HepG2 (cell line): ENCODE measurements around the gene RBSN. TPM values are rescaled to one million over a fixed set of nuclear protein-coding genes. Genes with fewer than 3 reads are reported as not detected.

Source experiments
- ATAC-seq: fragments of 200-7000 bp; cut with Tn5 transposase; 3 replicates; pipeline ENCODE4 v1.9.1; 2020; ENCODE audit warnings: mild to moderate bottlenecking, moderate library complexity
- BruUV-seq: library from RNA; stranded (reverse); fragments of 400-500 nt; replicated peaks from 2 replicates; lab custom pipeline; 2021; lab: Mats Ljungman, UMichigan
- CTCF ChIA-PET: fragments of 300-600 bp; formaldehyde crosslinking; extraction: SDS; loops from one replicate; lab custom pipeline; 2021; ENCODE audit warnings: low total read pairs, inconsistent platforms, low intra/inter-chr PET ratio; lab: Yijun Ruan, JAX
- POLR2A ChIA-PET: fragments of 350-600 bp; sonication (Branson Sonifier 250); formaldehyde crosslinking; loops from one replicate; lab custom pipeline; 2020; ENCODE audit warnings: antibody characterized with exemption, inconsistent platforms; lab: Yijun Ruan, JAX
- DNase-seq: peaks from one replicate; pipeline ENCODE4 v3.0.0-alpha.2; 2015; ENCODE audit warnings: low spot score
- FAIRE-seq: peaks from 3 replicates; lab custom pipeline; 2011; peaks lifted over from hg19 to GRCh38; lab: Jason Lieb, UNC
- H2AFZ ChIP-seq: one replicate; pipeline ENCODE4 v1.6.1; 2011; ENCODE audit warnings: low read length, inconsistent platforms
- H3K27ac ChIP-seq: fragments of 300-600 bp; 3 replicates; pipeline ENCODE4 v1.8.0; 2011; ENCODE audit warnings: mixed run types, mild to moderate bottlenecking, mixed read lengths, low read length, inconsistent platforms; ENCODE audit not compliant: insufficient read depth; ENCODE audit errors: extremely low read length
- H3K27me3 ChIP-seq, 2 experiments: fragments of 200-600 bp in 1 of 2; 2 replicates in 1 of 2; 3 replicates in 1 of 2; pipeline versions ENCODE4 v1.6.0 to v1.8.0; 2011; ENCODE audit warnings: low read length in 2 of 2, mild to moderate bottlenecking in 2 of 2, moderate library complexity in 2 of 2, inconsistent platforms in 1 of 2; ENCODE audit not compliant: insufficient read depth in 2 of 2, control insufficient read depth in 1 of 2
- H3K36me3 ChIP-seq, 2 experiments: fragments of 200-600 bp in 1 of 2; replicated peaks in 1 of 2; 2 replicates in 1 of 2; 3 replicates in 1 of 2; pipeline versions ENCODE4 v1.5.1 to v1.8.0; 2011; ENCODE audit warnings: low read length in 2 of 2, inconsistent platforms in 1 of 2; ENCODE audit not compliant: insufficient read depth in 2 of 2, control insufficient read depth in 1 of 2
- H3K4me1 ChIP-seq: 2 replicates; pipeline ENCODE4 v1.5.1; 2012; ENCODE audit warnings: low read length, inconsistent platforms; ENCODE audit not compliant: insufficient read depth
- H3K4me2 ChIP-seq: 2 replicates; pipeline ENCODE4 v1.6.0; 2011; ENCODE audit warnings: low read depth, low read length, inconsistent platforms
- H3K4me3 ChIP-seq, 3 experiments: fragments of 200-600 bp in 1 of 3; sonication (generic), shearing (Covaris generic) in 1 of 3; replicated peaks in 1 of 3; 2 replicates each; pipeline ENCODE4 v1.5.1; 2011 to 2016; ENCODE audit warnings: low read length in 3 of 3, inconsistent platforms in 2 of 3, low read depth in 2 of 3, mild to moderate bottlenecking in 2 of 3, control low read depth in 1 of 3, mixed read lengths in 1 of 3; ENCODE audit not compliant: insufficient read depth in 1 of 3
- H3K79me2 ChIP-seq: one replicate; pipeline ENCODE4 v1.6.1; 2011; ENCODE audit warnings: low read length, inconsistent platforms; ENCODE audit not compliant: insufficient read depth
- H3K9ac ChIP-seq: 2 replicates; pipeline ENCODE4 v1.6.0; 2011; ENCODE audit warnings: mild to moderate bottlenecking, low read depth, low read length, inconsistent platforms; ENCODE audit not compliant: insufficient read depth
- H3K9me3 ChIP-seq: 2 replicates; pipeline ENCODE4 v1.5.1; 2012; ENCODE audit warnings: mild to moderate bottlenecking, low read length
- H4K20me1 ChIP-seq: 2 replicates; pipeline ENCODE4 v1.6.0; 2011; ENCODE audit warnings: inconsistent platforms, mild to moderate bottlenecking, low read length, moderate library complexity; ENCODE audit not compliant: insufficient read depth
- ARNT2 ChIP-seq: sonication (generic); formaldehyde crosslinking; IDR thresholded peaks from 2 replicates; pipeline ENCODE4 v1.8.0; 2022; ENCODE audit warnings: mild to moderate bottlenecking, low read depth, missing genetic modification reagents, moderate library complexity
- CEBPB ChIP-seq: IDR thresholded peaks from 2 replicates; pipeline ENCODE4 v1.6.1; 2011; ENCODE audit warnings: low read depth, low read length, improper control_type of control experiment, borderline replicate concordance
- CHCHD3 ChIP-seq: sonication (generic); formaldehyde crosslinking; IDR thresholded peaks from 2 replicates; pipeline ENCODE4 v1.8.0; 2022; ENCODE audit warnings: mild to moderate bottlenecking, missing genetic modification reagents, moderate library complexity
- CTCF ChIP-seq: sonication (generic); formaldehyde crosslinking; IDR thresholded peaks from 2 replicates; pipeline ENCODE4 v1.5.0; 2020; ENCODE audit warnings: mild to moderate bottlenecking, missing genetic modification reagents, moderate library complexity
- ETV5 ChIP-seq: IDR thresholded peaks from 2 replicates; pipeline ENCODE4 v1.6.1; 2018; ENCODE audit warnings: missing biosample characterization, missing genetic modification reagents, inconsistent platforms, borderline replicate concordance
- FOSL2 ChIP-seq: sonication (generic); formaldehyde crosslinking; IDR thresholded peaks from 2 replicates; pipeline ENCODE4 v1.4.0; 2020; ENCODE audit warnings: missing genetic modification reagents
- HCFC1 ChIP-seq: fragments of 150-350 bp; IDR thresholded peaks from 2 replicates; pipeline ENCODE4 v1.6.1; 2014; ENCODE audit warnings: low read depth, low read length
- NCOR1 ChIP-seq: fragments of 200-600 bp; sonication (generic); IDR thresholded peaks from 2 replicates; pipeline ENCODE4 v1.7.0; 2017; ENCODE audit warnings: antibody characterized with exemption, low read length, borderline replicate concordance
- RNF2 ChIP-seq: fragments of 450-650 bp; conservative IDR thresholded peaks from 2 replicates; pipeline ENCODE4 v1.6.1; 2016; ENCODE audit warnings: low read depth
- RXRA ChIP-seq: sonication (generic); formaldehyde crosslinking; IDR thresholded peaks from 2 replicates; pipeline ENCODE4 v1.5.1; 2020; ENCODE audit warnings: missing genetic modification reagents
- TEAD3 ChIP-seq: optimal IDR thresholded peaks from 2 replicates; pipeline ENCODE3; 2016; ENCODE audit warnings: borderline replicate concordance
- TEF ChIP-seq: sonication (generic); formaldehyde crosslinking; IDR thresholded peaks from 2 replicates; pipeline ENCODE4 v1.5.0; 2020; ENCODE audit warnings: missing genetic modification reagents
- ZBTB37 ChIP-seq: sonication (generic); formaldehyde crosslinking; IDR thresholded peaks from 2 replicates; pipeline ENCODE4 v1.4.0; 2020; ENCODE audit warnings: mild to moderate bottlenecking, missing genetic modification reagents
- ZKSCAN5 ChIP-seq: sonication (generic); formaldehyde crosslinking; IDR thresholded peaks from 2 replicates; pipeline ENCODE4 v1.5.1; 2020; ENCODE audit warnings: mild to moderate bottlenecking, missing genetic modification reagents
- ZNF292 ChIP-seq: sonication (generic); formaldehyde crosslinking; IDR thresholded peaks from 2 replicates; pipeline ENCODE4 v1.8.1; 2022; ENCODE audit warnings: mild to moderate bottlenecking, low read depth, missing genetic modification reagents, borderline replicate concordance
- ZNF33A ChIP-seq: sonication (generic); formaldehyde crosslinking; IDR thresholded peaks from 2 replicates; pipeline ENCODE4 v1.5.1; 2020; ENCODE audit warnings: missing genetic modification reagents, mild to moderate bottlenecking, moderate library complexity, borderline replicate concordance
- ZNF460 ChIP-seq: sonication (generic); formaldehyde crosslinking; IDR thresholded peaks from 2 replicates; pipeline ENCODE4 v1.5.1; 2020; ENCODE audit warnings: missing genetic modification reagents, mild to moderate bottlenecking, borderline replicate concordance
- WGBS: methylation state at CpG from one replicate; pipeline ENCODE4 v1.1.6; 2017; ENCODE audit warnings: low lambda C conversion rate; 5-methylcytosine and 5-hydroxymethylcytosine counted together
- in situ Hi-C: cut with HindIII; loops from 2 replicates; pipeline ENCODE4 v1.10.0; 2017; ENCODE audit warnings: low pct_unique_long_range_greater_than_20kb; ENCODE audit not compliant: extremely low pct_ligation_motif_present
- intact Hi-C: fragments of 100-400 bp; cut with micrococcal nuclease; formaldehyde crosslinking; loops from one replicate; pipeline ENCODE4 v1.10.0; 2022; ENCODE audit not compliant: unreplicated experiment
- polyA plus RNA-seq, 8 experiments: library from polyadenylated mRNA; depleted of rRNA in 3 of 8; stranded (reverse) in 7 of 8; unstranded in 1 of 8; fragments of >200 nt; fragmentation: Illumina TruSeq in 4 of 8; extraction: Trizol in 4 of 8; gene quantifications; 2 replicates each; pipeline versions ENCODE4 v1.2.1 to v1.2.3, GENCODE V29; 2011 to 2016; ENCODE audit warnings: low read depth in 4 of 8, missing spikeins in 1 of 8, mixed read lengths in 1 of 8; ENCODE audit not compliant: insufficient read depth in 1 of 8
- total RNA-seq, 5 experiments: library from RNA; depleted of rRNA; stranded (reverse); fragments of >200 nt; fragmentation: Illumina TruSeq; extraction: Trizol; gene quantifications; 2 replicates each; pipeline ENCODE4 v1.2.3, GENCODE V29; 2016; ENCODE audit warnings: low read depth in 1 of 5

RBSN gene
- total and polyA plus RNA-seq, 2 of the 13 experiments (the other 11 are each of a cell fraction or from before 2014, with no cell fraction given), result 7.9 to 11.8 TPM

- TF ChIP-seq HCFC1 (no peak), RXRA (CRISPR knock-in tag) (no peak), ZNF292 (CRISPR knock-in tag) (0 out of 2 replicates have a peak, but pooled peaks have one; percentile 5), CTCF (CRISPR knock-in tag) (peak; percentile 95), FOSL2 (CRISPR knock-in tag) (0 out of 2 replicates have a peak, but pooled peaks have one; percentile 13), ETV5 (CRISPR knock-in tag) (peak; percentile 18; the same call in 1 of the 2 replicates), TEAD3 (CRISPR knock-in tag) (no peak)
Observed at GRCh38 chr3:15108082-15108545, 9.2 kb upstream of the RBSN start (continued).

GRCh38 chr3:15107075-15107947, 8.4 kb upstream of the RBSN start:
- no TSS peak for BruUV-seq
- TF ChIP-seq ZBTB37 (no peak), CEBPB (0 out of 2 replicates have a peak, but pooled peaks have one; percentile 43), NCOR1 (0 out of 2 replicates have a peak, but pooled peaks have one; percentile 51), RNF2 (no peak), ARNT2 (no peak), ZNF460 (CRISPR knock-in tag) (no peak; the same call in 1 of the 2 replicates), TEF (CRISPR knock-in tag) (no peak), CHCHD3 (CRISPR knock-in tag) (no peak), ZKSCAN5 (peak; percentile 86), ZNF33A (CRISPR knock-in tag) (no peak)

More at GRCh38 chr3:15107075-15107947, 8.4 kb upstream of the RBSN start:
- Histone ChIP-seq H3K36me3 (no peaks in the 10 kb centered on the region), H2AFZ (peak overlapping the region; percentile 32), H3K27ac (peak overlapping the region; percentile 66), H3K9ac (peak overlapping the region; percentile 44), H3K4me1 (peaks cover 47% of the 10 kb centered on the region), H3K79me2 (no peaks in the 10 kb centered on the region), H3K4me3 (peak overlapping the region; percentile 27 to 62 (median 52)), H3K27me3 (peaks cover 0 to 2% of the 10 kb centered on the region in 2 experiments; a peak in 1 of 5 replicates), H3K4me2 (peak overlapping the region; percentile 99), H4K20me1 (no peaks in the 10 kb centered on the region), H3K9me3 (no peaks in the 10 kb centered on the region)
- POLR2A ChIA-PET, result interaction anchor here (0.9 to 2.6 kb wide), 3 partner anchors 8 to 98 kb away, joined by 4 to 17 read pairs (median 13); partner anchors contain the start of genes CAPN7, MRPS25 and RBSN
- peak; percentile 78 for DNase-seq
- 5% methylated on average over 16 of the region's 16 CpGs for WGBS
- in situ Hi-C loops, result loop anchor here (10.0 kb wide), 1 partner anchor 297 kb away; no protein-coding TSS in a partner anchor
- intact Hi-C loops, result loop anchor here (5.0 kb wide), 1 partner anchor 300 kb away; no protein-coding TSS in a partner anchor
- CTCF ChIA-PET, result interaction anchor here (1.2 kb wide), 1 partner anchor 271 kb away, joined by 6 read pairs; no protein-coding TSS in a partner anchor
- ATAC-seq, result peak; percentile 85
- peak; percentile 81 for FAIRE-seq
